Brain microvascular endothelial cell (primary cell): ENCODE results near the gene RPL39L.

Experiments used
- DNase-seq: peaks from one replicate; pipeline ENCODE4 v3.0.0-alpha.2; 2020
- H3K27ac ChIP-seq: fragments of 250-450 bp; sonication (Bioruptor Pico); 2 replicates; pipeline ENCODE4 v1.5.1; 2020; ENCODE audit warnings: mild to moderate bottlenecking, moderate library complexity
- H3K27me3 ChIP-seq: fragments of 250-450 bp; sonication (Bioruptor Pico); replicated peaks from 2 replicates; pipeline ENCODE4 v1.5.1; 2020; ENCODE audit warnings: mild to moderate bottlenecking
- H3K36me3 ChIP-seq: fragments of 250-450 bp; sonication (Bioruptor Pico); replicated peaks from 2 replicates; pipeline ENCODE4 v1.5.1; 2020; ENCODE audit warnings: mild to moderate bottlenecking
- H3K4me3 ChIP-seq: 2 replicates; pipeline ENCODE4 v1.5.1; 2011; ENCODE audit warnings: low read depth, mild to moderate bottlenecking, control low read depth, low read length, moderate library complexity
- in situ Hi-C: cut with HindIII; loops from 2 replicates; pipeline ENCODE4 v1.10.0; 2017; ENCODE audit warnings: low sequenced_read_pairs, low pct_ligation_motif_present
- TF ChIP-seq, protein P1 (sequence below): IDR thresholded peaks from 2 replicates; pipeline ENCODE4 v1.5.1; 2011; ENCODE audit warnings: low read depth, mild to moderate bottlenecking, moderate library complexity, low read length, control low read depth, inconsistent platforms; ENCODE audit errors: missing control alignments

The RPL39L gene

DNA sequence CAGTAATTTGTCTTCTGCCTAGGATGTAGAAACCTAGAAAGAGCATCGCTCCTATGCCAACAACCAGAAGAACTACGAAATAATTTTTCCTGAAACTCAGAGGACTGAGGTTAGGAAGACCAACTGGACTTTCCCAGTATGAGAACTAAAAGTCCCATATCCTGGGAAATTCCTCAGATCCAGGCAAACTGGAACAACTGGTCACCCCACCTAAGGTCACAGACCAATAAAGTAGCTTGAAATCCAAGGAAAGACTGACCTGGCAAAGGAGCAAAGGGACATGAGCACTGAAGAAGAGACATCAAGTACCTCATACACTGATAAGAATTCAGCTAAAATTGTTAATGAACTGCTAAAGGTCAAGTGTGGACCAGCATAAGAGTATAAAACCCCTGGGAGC lies 6.6 kb downstream of the RPL39L start:
- Histone ChIP-seq H3K27ac (no peak overlapping the region), H3K27me3 (no peaks in the 10 kb centered on the region), H3K4me3 (no peak overlapping the region), H3K36me3 (no peaks in the 10 kb centered on the region)
- in situ Hi-C loops: no loop called here
- no peak for DNase-seq
- TF ChIP-seq, protein P1, sequence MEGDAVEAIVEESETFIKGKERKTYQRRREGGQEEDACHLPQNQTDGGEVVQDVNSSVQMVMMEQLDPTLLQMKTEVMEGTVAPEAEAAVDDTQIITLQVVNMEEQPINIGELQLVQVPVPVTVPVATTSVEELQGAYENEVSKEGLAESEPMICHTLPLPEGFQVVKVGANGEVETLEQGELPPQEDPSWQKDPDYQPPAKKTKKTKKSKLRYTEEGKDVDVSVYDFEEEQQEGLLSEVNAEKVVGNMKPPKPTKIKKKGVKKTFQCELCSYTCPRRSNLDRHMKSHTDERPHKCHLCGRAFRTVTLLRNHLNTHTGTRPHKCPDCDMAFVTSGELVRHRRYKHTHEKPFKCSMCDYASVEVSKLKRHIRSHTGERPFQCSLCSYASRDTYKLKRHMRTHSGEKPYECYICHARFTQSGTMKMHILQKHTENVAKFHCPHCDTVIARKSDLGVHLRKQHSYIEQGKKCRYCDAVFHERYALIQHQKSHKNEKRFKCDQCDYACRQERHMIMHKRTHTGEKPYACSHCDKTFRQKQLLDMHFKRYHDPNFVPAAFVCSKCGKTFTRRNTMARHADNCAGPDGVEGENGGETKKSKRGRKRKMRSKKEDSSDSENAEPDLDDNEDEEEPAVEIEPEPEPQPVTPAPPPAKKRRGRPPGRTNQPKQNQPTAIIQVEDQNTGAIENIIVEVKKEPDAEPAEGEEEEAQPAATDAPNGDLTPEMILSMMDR: no peak

DNA sequence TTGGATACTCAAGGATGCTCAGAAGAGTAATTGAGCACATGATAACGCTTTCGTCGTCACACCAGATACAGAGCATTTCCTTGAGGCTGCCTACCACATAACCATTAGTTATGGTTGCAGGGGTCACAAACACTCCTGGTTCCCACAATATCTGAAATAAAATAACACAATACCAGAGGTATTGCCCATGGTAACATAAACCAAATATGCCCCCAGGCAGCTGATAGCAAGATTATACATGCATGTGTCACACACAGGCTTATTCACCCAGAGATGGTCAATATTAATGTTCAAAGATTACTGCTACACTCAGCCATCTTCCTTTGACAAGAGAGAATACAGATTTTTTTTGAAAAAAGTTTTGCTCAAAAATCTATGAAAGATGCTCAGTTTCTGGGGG lies 7.3 kb downstream of the RPL39L start:
- H3K27me3 ChIP-seq: no peaks in the 10 kb centered on the region
- H3K27ac ChIP-seq: no peak overlapping the region
- no peak overlapping the region for H3K4me3 ChIP-seq
- H3K36me3 ChIP-seq: no peaks in the 10 kb centered on the region
- peak; percentile 4 for DNase-seq
- in situ Hi-C loops: no loop called here
- TF ChIP-seq, protein P1: no peak

DNA sequence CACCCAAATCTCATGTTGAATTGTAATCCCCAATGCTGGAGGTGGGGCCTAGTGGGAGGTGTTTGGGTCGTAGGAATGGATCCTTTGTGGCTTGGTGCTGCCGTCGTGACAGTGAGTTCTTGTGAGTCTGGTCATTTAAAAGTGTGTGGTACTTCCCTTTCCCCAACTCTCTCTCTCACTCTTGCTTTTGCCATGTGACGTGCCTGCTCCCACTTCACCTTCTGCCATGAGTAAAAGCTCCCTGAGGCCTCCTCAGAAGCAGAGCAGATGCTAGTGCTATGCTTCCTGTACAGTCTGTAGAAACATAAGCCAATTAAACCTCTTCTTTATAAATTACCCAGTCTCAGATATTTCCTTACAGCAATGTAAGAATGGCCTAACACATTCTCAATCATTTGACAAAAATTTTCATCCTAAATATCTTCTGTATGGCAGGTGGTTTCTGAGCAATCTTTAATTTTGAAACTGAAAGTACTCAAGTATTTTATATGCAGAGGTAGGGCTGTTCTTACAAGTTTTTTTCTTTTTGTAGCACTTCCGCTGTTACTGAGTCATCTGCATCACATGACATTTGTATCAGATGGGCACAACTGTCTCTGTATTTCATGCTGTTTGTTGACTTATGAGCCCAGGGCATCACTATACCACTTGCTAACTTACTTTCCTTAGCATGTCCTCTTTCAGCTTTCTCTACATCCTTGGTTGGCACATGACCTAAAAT lies 8.8 kb downstream of the RPL39L start:
- Histone ChIP-seq H3K27me3 (no peaks in the 10 kb centered on the region), H3K27ac (peak overlapping the region; percentile 12), H3K4me3 (no peak overlapping the region), H3K36me3 (no peaks in the 10 kb centered on the region)
- TF ChIP-seq, protein P1: no peak
- peak; percentile 69 for DNase-seq
- in situ Hi-C loops: no loop called here

DNA sequence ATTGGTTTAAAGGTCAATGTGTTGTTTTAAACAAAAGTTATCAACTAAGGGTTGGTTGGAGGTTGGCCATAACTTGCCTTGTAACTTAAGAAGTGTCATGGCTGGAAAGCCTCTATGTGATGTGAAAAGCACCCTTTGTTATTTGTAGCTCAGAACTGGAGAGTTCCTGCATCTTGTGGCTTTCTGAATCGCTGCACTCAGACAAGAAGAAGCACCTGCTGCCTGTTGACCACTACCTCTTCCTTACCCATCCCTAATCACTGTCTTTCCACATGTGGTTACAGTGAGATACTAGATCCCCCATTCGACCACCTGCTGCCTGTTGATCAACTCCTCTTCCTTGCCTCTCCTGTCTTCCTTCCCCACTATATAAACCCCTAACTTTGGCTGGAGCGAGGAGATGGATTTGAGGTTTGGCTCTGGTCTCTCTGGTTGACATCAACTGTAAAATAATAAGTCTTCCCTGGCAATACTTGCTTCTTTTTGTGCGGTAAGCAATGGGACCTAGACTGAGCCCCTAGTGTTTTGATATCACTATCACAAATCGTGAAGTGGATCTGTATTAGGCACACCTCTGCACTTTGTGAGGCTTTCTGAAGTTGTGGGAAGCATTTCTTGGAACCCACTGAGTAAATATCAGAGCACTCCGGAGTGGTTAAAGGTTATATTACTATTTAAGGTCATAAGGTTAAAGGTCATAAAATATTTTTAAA lies 13.8 kb downstream of the RPL39L start:
- H3K4me3 ChIP-seq: no peak overlapping the region
- H3K27me3 ChIP-seq: no peaks in the 10 kb centered on the region
- in situ Hi-C loops: no loop called here
- no peaks in the 10 kb centered on the region for H3K36me3 ChIP-seq
- H3K27ac ChIP-seq: no peak overlapping the region
- TF ChIP-seq, protein P1: no peak
- no peak for DNase-seq

DNA sequence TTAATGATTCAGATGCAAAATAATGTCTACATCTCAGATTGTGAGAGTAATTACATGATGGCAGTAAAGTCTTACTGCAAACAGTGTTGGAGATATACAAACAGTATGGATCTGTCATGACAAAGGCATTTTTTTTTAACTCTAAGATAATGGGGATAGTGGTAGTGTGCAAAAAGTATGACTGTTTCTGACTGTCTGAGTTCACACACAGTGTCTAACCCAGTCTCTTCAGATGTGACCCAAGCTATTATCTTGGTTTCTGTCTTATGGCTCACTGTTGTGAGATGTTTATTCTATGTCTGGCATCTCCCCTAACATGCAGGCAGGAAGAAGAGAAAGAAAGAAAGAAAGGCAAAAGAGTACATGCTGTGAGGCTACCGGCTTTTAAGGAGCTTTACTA lies 17.0 kb downstream of the RPL39L start:
- in situ Hi-C loops: no loop called here
- TF ChIP-seq, protein P1: no peak
- H3K4me3 ChIP-seq: no peak overlapping the region
- no peaks in the 10 kb centered on the region for H3K36me3 ChIP-seq
- H3K27ac ChIP-seq: peak overlapping the region; percentile 75
- peak; percentile 69 for DNase-seq
- no peaks in the 10 kb centered on the region for H3K27me3 ChIP-seq

DNA sequence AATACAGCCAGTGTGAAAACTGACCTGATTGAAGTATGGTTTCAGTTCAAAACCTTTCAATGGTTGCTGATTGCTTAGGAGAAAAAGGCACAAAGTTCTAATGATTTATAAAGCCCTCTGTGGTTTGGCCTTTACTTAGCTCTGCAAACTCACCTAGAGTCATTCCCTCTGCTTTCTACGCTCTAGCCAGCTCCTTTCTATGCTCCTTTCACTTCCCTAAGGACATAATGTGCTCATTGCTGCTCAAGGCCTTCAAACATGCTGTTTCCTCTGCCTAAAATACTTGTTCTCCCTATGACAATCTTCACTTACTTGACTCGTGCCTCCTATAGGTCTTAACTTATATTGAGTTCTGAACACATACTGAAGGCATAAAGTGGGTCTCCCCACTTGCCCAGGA lies 19.0 kb downstream of the RPL39L start:
- in situ Hi-C loops: no loop called here
- H3K36me3 ChIP-seq: no peaks in the 10 kb centered on the region

More for the DNA sequence above, 19.0 kb downstream of the RPL39L start:
- Histone ChIP-seq H3K4me3 (no peak overlapping the region), H3K27me3 (no peaks in the 10 kb centered on the region), H3K27ac (no peak overlapping the region)
- TF ChIP-seq, protein P1: no peak
- DNase-seq: no peak
